Spleen (tissue), 7 donors: ENCODE data around the gene ISG20L2.

Experiments
- CTCF ChIP-seq, 11 experiments: fragments of 200-600 bp in 7 of 11; fragments of 450-650 bp in 4 of 11; sonication (generic) in 4 of 11; IDR thresholded peaks in 8 of 11; conservative IDR thresholded peaks in 3 of 11; 1 replicate in 7 of 11; 2 replicates in 4 of 11; pipeline versions ENCODE4 v1.4.0 to v1.8.0; 2016 to 2021; ENCODE audit warnings: antibody characterized with exemption in 11 of 11, inconsistent platforms in 4 of 11, mild to moderate bottlenecking in 1 of 11
- POLR2A ChIP-seq, 3 donors: fragments of 450-650 bp; IDR thresholded peaks; one replicate each; pipeline ENCODE4 v1.5.1; 2017; ENCODE audit warnings: antibody characterized with exemption in 3 of 3, mild to moderate bottlenecking in 1 of 3
- donor health status: DM: no; HTN: no; CAD: no; lungs with moderate emphysema.
- donor health status: DM: no; HTN: no; CAD: no.
- donor health status: DM: no; HTN: no; CAD: no.

GRCh38 chr1:156747742-156748669 lies 19.4 kb upstream of the ISG20L2 start:
- TF ChIP-seq CTCF (IDR thresholded peaks at IDR 0.05 in 8 of 11, conservative IDR thresholded peaks at IDR 0.05 in 3 of 11) (no peak), POLR2A (IDR thresholded peaks at IDR 0.05) (no peak)
